ENCODE results near the gene TOP2A.

The TOP2A gene

DNA sequence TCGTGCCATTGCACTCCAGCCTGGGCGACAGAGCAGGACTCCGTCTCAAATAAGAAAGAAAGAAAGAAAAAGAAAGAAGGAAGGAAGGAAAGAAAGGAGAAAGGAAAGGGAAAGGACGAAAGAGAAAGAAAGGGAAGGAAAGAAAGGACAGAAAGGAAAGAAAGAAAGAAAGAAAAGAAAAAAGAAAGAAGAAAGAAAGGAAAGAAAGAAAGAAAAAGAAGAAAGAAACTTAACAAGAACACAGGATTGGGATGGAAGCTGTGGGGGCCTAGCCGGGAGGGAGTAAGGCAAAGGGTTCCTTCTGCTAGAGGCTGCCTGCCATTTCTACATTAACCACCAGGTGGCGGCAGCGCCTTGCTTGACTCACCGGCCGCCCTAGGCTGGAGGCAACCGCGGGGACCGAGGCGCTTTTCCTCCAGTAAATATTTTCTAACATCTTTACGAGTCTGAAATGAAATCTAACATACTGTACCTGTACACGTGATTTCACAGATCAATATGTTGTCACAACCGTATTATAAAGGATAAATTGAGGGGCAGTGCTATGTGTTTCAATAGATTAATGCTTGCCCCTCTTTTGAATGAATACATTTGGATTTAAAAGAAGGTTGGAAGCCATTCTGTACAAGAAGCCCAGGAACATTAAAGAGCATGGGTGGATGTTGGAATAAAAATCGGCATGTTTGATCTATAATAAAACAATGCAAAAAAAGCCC is 59.2 kb downstream of the TOP2A start:
- DNase-seq (ENCODE audit: low read depth, low spot score), result peak; percentile 84

DNA sequence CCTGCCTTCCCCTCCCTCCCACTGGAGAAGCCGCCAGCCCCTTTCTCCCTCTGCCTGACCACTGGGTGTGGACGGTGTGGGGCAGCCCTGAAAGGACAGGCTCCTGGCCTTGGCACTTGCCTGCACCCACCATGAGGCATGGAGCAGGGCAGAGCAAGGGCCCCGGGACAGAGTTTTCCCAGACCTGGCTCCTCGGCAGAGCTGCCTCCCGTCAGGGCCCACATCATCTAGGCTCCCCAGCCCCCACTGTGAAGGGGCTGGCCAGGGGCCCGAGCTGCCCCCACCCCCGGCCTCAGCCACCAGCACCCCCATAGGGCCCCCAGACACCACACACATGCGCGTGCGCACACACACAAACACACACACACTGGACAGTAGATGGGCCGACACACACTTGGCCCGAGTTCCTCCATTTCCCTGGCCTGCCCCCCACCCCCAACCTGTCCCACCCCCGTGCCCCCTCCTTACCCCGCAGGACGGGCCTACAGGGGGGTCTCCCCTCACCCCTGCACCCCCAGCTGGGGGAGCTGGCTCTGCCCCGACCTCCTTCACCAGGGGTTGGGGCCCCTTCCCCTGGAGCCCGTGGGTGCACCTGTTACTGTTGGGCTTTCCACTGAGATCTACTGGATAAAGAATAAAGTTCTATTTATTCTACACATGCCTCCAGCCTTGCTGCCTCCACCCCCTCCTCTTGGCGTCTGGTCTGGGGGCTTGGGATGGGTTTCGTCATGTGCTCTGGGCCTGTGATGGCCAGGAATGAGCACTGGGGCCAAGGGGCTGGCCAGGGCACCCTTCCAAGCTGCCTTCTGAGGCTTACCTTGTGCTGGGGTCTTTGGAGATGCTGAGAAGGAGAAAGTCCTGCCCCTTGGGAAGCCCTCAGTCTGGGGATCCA is 60.5 kb downstream of the TOP2A start:
- no peak for DNase-seq (ENCODE audit: low read depth, low spot score)

GRCh38 chr17:40355804-40356758 is 61.6 kb downstream of the TOP2A start:
- DNase-seq (ENCODE audit: low read depth, low spot score), result no peak

GRCh38 chr17:40355123-40355803 is 62.4 kb downstream of the TOP2A start:
- DNase-seq (ENCODE audit: low read depth, low spot score), result peak; percentile 59

DNA sequence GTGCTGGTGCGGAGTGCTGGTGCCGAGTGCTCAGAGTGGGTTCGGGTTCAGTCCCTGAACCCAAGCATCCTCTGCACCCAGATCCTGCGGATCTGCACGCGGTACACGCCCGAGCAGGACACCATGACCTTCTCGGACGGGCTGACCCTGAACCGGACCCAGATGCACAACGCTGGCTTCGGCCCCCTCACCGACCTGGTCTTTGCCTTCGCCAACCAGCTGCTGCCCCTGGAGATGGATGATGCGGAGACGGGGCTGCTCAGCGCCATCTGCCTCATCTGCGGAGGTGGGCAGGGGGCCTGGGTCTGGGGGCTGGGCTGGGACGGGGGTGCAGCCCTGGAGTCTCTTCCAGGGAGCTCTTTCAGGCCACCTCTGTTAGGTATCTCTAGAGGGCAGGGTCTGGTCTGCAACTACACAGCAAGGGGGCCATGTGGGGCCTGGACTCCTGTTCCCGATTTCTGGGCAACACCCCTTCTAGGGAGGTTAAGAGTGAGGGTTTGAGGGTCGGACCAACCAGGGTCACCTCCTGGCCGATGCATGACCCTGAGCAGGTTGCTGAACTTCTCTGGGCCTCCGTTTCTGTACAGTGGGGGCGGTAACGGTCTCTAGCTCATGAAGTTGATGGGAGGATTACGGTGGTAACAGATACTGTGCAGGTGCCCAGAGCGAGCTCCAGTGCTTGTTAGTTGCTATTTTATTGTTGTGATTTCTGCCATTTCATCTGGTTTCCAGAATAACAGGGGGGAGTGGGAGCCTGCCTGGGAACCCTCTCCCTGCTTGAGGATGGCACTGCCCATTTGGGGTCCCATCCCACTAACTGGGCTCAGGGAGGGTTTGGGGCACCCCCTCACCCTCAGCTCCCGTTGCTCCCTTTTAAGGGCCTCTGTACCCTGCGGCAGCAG is 63.2 kb downstream of the TOP2A start:
- DNase-seq (ENCODE audit: low read depth, low spot score), result no peak

DNA sequence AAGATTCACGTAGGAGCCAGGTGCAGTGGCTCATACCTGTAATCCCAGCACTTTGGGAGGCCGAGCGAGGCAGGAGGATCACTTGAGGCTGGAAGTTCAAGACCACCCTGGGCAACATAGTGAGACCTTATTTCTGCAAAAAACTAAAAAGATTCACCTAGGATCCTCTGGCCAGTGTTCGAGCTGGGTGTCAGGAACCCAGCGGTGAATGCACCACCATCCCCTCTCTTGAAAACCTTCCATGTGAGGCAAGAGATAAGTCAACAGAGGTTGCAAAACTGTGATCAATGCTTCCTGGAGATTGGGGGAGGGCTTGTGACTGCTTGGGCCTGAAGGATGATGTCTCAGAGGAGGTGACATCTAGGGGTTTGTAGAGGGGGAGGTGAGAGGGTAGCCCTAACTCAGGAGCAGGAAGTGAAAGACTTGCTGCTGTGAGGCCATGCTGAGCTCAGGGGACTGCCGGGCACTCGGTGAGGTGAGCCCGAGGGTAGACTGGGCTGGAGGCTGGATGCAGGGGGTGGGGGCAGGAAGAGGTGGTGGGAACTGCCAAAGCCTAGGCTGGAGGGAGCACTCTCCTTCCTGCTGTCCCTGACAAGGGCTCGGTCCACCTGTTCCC is 64.8 kb downstream of the TOP2A start:
- no peak for DNase-seq (ENCODE audit: low read depth, low spot score)

DNA sequence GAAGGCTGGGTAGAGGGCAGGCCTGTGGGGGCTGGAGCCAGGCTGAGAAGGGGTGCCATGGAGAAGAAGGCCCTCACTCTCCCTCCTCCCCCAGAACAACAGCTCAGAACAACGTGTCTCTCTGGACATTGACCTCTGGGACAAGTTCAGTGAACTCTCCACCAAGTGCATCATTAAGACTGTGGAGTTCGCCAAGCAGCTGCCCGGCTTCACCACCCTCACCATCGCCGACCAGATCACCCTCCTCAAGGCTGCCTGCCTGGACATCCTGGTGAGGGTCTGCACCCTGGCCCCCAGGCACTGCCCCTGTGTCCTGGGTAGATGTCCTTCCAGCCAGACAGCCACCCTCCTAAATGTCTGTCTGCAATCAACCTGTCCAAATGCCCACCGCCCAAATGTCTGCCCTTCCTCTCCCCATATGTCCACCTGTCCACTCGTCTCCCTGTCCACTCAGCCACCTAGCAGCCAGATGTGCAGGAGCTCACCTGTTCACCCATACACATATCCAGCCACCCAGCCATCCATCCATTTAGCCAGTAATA is 65.4 kb downstream of the TOP2A start:
- DNase-seq (ENCODE audit: low read depth, low spot score), result no peak

- no peak for DNase-seq (ENCODE audit: low read depth, low spot score)
These were observed 66.1 kb downstream of the TOP2A start for GRCh38 chr17:40351359-40352236.

GRCh38 chr17:40350689-40351358 is 66.9 kb downstream of the TOP2A start:
- no peak for DNase-seq (ENCODE audit: low read depth, low spot score)

GRCh38 chr17:40349895-40350688 is 67.6 kb downstream of the TOP2A start:
- no peak for DNase-seq (ENCODE audit: low read depth, low spot score)

DNA sequence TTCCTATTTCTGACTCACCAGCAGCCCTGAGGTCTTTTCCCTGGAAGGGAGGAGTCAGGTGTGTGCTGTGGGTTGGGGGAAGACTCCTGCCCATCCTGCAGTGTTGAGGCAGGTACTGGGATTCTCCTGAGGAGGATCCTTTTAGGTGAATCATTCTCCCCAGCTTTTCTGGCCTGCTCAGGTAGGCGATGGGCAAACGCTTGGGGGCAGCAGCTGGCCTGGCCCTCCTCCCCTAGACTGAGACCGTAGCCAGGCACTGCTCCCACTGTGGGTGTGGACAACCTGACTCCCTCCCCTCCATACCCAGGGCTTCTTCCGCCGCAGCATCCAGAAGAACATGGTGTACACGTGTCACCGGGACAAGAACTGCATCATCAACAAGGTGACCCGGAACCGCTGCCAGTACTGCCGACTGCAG is 68.2 kb downstream of the TOP2A start:
- no peak for DNase-seq (ENCODE audit: low read depth, low spot score)

- no peak for DNase-seq (ENCODE audit: low read depth, low spot score)
These were observed 68.9 kb downstream of the TOP2A start for GRCh38 chr17:40348562-40349476.

DNA sequence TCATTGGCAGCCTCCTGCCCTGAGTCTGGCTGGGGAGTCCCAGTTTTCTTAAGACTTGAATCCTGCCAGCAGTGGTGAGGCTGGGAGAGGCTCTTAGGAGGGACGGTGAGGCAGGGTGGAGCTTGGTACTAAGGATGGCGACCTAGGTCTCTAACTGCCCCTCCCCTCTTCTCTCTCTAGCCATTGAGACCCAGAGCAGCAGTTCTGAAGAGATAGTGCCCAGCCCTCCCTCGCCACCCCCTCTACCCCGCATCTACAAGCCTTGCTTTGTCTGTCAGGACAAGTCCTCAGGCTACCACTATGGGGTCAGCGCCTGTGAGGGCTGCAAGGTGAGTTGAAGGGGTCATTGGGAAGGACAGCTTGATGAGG is 69.6 kb downstream of the TOP2A start:
- DNase-seq (ENCODE audit: low read depth, low spot score), result no peak

GRCh38 chr17:40347319-40348135 is 70.2 kb downstream of the TOP2A start:
- no peak for DNase-seq (ENCODE audit: low read depth, low spot score)

- no peak for DNase-seq (ENCODE audit: low read depth, low spot score)
These were observed 70.9 kb downstream of the TOP2A start for GRCh38 chr17:40346765-40347158.

Measured in activated naive CD8-positive, alpha-beta T cell treated with anti-CD3 and anti-CD28 coated beads, Interleukin-2, amount 50 U/mL, for 16 hours (primary cell).